Left cardiac atrium (tissue), 4 donors: ENCODE measurements around the gene ARHGEF4. TPM values are rescaled to one million over a fixed set of nuclear protein-coding genes. Genes with fewer than 3 reads are reported as not detected.

Experiments used
- ATAC-seq, 2 donors: fragments of 200-7000 bp; cut with Tn5 transposase; one replicate each; pipeline ENCODE4 v1.9.1; 2020; ENCODE audit warnings: mild to moderate bottlenecking in 2 of 2, moderate library complexity in 2 of 2
- DNase-seq: peaks from one replicate; pipeline ENCODE4 v3.0.0-alpha.2; 2020
- intact Hi-C, 2 donors: fragments of 100-400 bp; cut with DNase I; formaldehyde crosslinking; loops; one replicate each; pipeline versions ENCODE4 v1.14.1 to v1.15.1; 2022 to 2023
- total RNA-seq, 2 donors: library from RNA; stranded (reverse); fragmentation: NEBNext Ultra II Directional; extraction: Animal tissue kit (Norgen Biotek cat#: 25700); gene quantifications; one replicate each; pipeline ENCODE4 v1.2.1, GENCODE V29; 2021
- donor health status: DM: no; HTN: yes; CAD: no.
- donor health status: DM: no; HTN: yes; CAD: no; lungs with severe emphysema.
- donor health status: DM: yes; HTN: yes; CAD: no.
- donor health status: Dilated cardiomyopathy.

Gene ARHGEF4
- total RNA-seq, 2 donors from 2014 or later: 3.9 to 8.3 TPM

- intact Hi-C loops: no loop called here
- peak; percentile 59 to 97 for ATAC-seq
- DNase-seq: no peak
These were observed 180.4 kb downstream of the ARHGEF4 start for GRCh38 chr2:131016826-131017741.

GRCh38 chr2:131022731-131023130 is 186.0 kb downstream of the ARHGEF4 start:
- intact Hi-C loops: no loop called here
- DNase-seq (no peak), ATAC-seq (peak; percentile 53 to 76)

- ATAC-seq (no peak), DNase-seq (no peak)
- intact Hi-C loops: no loop called here
These were observed 187.0 kb downstream of the ARHGEF4 start for GRCh38 chr2:131023758-131024157.

- DNase-seq: no peak
- ATAC-seq: no peak
- intact Hi-C loops: no loop called here
These were observed 190.2 kb downstream of the ARHGEF4 start for GRCh38 chr2:131026919-131027318.

- no peak for DNase-seq
- intact Hi-C loops: no loop called here
These were observed 191.1 kb downstream of the ARHGEF4 start for GRCh38 chr2:131027566-131028528.

GRCh38 chr2:131029812-131030211 is 193.1 kb downstream of the ARHGEF4 start:
- ATAC-seq (no peak), DNase-seq (no peak)
- intact Hi-C loops: no loop called here

More at GRCh38 chr2:131027566-131028528, 191.1 kb downstream of the ARHGEF4 start:
- ATAC-seq: no peak

GRCh38 chr2:131030478-131030971 is 193.8 kb downstream of the ARHGEF4 start:
- peak in 1 of 2 donors; percentile 29 for ATAC-seq
- intact Hi-C loops: no loop called here
- DNase-seq: no peak

- no peak for ATAC-seq
- intact Hi-C loops: no loop called here
- DNase-seq: no peak
These were observed 194.7 kb downstream of the ARHGEF4 start for GRCh38 chr2:131031431-131031841.

- intact Hi-C loops: no loop called here
- DNase-seq (no peak), ATAC-seq (no peak)
These were observed 195.2 kb downstream of the ARHGEF4 start for GRCh38 chr2:131031875-131032274.

- ATAC-seq: no peak
- no peak for DNase-seq
- intact Hi-C loops: no loop called here
These were observed 195.7 kb downstream of the ARHGEF4 start for GRCh38 chr2:131032393-131032836.

GRCh38 chr2:131033786-131034121 is 197.0 kb downstream of the ARHGEF4 start:
- ATAC-seq: no peak
- DNase-seq: no peak
- intact Hi-C loops: no loop called here

- ATAC-seq (peak; percentile 58 to 72), DNase-seq (no peak)
- intact Hi-C loops: no loop called here
These were observed 197.7 kb downstream of the ARHGEF4 start for GRCh38 chr2:131034122-131035051.

GRCh38 chr2:131035112-131035825 is 198.6 kb downstream of the ARHGEF4 start:
- ATAC-seq (peak in 1 of 2 donors; percentile 24), DNase-seq (no peak)
- intact Hi-C loops: no loop called here

- intact Hi-C loops: no loop called here
- no peak for DNase-seq
- ATAC-seq: no peak
These were observed 199.1 kb downstream of the ARHGEF4 start for GRCh38 chr2:131035826-131036231.

- intact Hi-C loops: no loop called here
- DNase-seq (no peak), ATAC-seq (no peak)
These were observed 199.6 kb downstream of the ARHGEF4 start for GRCh38 chr2:131036269-131036668.

GRCh38 chr2:131036696-131037397 is 200.1 kb downstream of the ARHGEF4 start:
- ATAC-seq (no peak), DNase-seq (no peak)
- intact Hi-C loops: no loop called here
